ENCODE data around the gene LGR6.

DNA sequence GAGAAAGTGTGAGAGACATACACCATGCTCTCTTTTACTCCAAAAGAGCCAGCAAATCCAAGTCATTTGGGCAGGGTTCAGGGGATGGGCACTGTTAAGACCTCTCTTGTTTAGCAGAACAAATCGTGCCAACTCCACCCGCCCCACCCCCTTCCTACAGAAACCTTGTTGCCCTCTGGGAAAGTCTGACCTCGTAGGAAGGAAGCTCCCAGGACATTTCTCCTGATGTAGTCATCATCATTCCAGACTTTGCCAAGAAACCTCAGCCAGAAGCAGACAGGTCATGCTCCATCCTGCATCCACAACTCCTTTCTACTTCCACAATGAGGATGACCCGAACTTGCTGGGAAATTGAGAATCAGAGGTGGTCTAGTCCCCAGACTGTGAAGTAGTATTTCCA is 90.4 kb downstream of the LGR6 start:
- TF ChIP-seq POLR2AphosphoS5 (IDR thresholded peaks at IDR 0.05) = no peak
- TF ChIP-seq, protein P1, sequence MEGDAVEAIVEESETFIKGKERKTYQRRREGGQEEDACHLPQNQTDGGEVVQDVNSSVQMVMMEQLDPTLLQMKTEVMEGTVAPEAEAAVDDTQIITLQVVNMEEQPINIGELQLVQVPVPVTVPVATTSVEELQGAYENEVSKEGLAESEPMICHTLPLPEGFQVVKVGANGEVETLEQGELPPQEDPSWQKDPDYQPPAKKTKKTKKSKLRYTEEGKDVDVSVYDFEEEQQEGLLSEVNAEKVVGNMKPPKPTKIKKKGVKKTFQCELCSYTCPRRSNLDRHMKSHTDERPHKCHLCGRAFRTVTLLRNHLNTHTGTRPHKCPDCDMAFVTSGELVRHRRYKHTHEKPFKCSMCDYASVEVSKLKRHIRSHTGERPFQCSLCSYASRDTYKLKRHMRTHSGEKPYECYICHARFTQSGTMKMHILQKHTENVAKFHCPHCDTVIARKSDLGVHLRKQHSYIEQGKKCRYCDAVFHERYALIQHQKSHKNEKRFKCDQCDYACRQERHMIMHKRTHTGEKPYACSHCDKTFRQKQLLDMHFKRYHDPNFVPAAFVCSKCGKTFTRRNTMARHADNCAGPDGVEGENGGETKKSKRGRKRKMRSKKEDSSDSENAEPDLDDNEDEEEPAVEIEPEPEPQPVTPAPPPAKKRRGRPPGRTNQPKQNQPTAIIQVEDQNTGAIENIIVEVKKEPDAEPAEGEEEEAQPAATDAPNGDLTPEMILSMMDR (IDR thresholded peaks at IDR 0.05) = no peak
- no peak for TF ChIP-seq POLR2A (IDR thresholded peaks at IDR 0.05)

Data from suprapubic skin (tissue), 4 donors.